GM18867 (cell line): ENCODE measurements around the gene ZNF410.

Experiments
- ATAC-seq: cut with Tn5 transposase; IDR thresholded peaks from one replicate; pipeline ENCODE4 v1.9.1; 2021; ENCODE audit warnings: mild to moderate bottlenecking, moderate library complexity; ENCODE audit not compliant: unreplicated experiment

The ZNF410 gene

GRCh38 chr14:73949752-73950734, 63.4 kb downstream of the ZNF410 start, which contains the start of the genes COQ6 and FAM161B:
Gene COQ6 (plus strand): TSS chr14:73950302. CDS start chr14:73950333, 31 bp downstream.
Gene FAM161B (minus strand): TSS chr14:73950094. CDS start chr14:73950026, 68 bp downstream.
- peak; percentile 88 for ATAC-seq

DNA sequence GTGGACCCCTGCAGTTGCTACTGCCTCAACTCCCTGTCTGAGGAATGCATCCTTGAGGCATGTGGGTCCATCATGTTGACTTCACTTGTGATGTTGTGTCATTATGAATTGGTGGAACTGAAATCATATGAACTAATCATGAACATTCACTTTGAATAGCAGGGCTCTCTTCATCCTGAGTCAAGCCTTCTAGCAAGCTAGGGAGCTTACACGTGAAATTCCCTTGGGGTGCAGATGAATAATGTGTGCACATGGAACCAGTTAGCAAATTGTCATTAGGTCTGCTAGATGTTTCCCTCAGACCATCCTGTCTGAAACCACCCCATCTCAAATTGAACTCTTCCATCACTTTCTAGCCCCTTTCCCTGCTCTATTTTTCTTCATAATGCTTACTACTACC, 67.1 kb downstream of the ZNF410 start:
- no peak for ATAC-seq

DNA sequence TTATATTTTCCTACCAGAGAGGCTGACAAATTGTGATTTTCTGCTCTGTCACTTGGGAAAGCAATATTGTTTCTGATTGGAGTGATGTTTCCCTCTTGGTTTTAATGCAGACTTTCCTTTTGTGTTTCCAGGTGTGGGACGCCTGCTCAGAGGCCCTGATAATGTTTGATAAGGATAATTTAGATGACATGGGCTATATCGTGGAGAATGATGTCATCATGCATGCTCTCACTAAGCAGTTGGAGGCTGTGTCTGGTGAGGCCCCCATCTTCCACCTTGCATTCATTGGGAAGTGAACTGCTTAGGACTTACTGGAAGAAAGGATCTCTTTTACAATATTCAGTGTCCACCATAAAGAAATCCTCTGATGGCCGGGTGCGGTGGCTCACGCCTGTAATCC, 69.0 kb downstream of the ZNF410 start:
- ATAC-seq = no peak

- no peak for ATAC-seq
Observed at GRCh38 chr14:73958591-73958990, 71.9 kb downstream of the ZNF410 start.

DNA sequence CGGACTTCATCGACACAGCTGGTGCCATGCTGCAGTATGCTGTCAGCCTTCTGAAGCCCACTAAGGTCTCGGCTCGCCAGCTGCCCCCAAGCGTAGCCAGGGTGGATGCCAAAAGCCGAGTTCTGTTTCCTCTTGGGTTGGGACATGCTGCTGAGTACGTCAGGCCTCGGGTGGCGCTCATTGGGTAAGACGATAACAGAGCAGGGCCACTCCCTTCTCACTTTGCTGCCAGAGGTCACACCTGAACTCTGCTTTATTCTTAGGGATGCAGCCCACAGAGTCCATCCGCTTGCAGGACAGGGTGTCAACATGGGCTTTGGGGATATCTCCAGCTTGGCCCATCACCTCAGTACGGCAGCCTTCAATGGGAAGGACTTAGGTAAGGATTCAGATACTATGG, 74.5 kb downstream of the ZNF410 start:
- no peak for ATAC-seq

DNA sequence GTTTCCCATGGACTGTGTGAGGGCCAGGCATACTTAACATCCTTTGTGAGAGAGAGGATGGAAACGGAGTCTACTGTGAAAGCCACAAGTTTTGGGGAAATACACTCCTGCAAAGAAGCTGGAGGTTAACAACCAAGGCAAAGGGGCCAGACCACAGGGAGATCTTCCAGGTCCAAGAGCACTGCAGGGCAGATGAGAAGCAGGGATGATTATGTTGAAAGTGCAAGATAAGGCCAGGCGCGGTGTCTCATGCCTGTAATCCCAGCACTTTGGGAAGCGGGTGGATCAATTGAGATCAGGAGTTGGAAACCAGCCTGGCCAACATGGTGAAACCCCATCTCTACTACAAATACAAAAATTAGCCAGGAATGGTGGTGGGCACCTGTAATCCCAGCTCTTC, 78.6 kb downstream of the ZNF410 start:
- no peak for ATAC-seq

GRCh38 chr14:73968885-73969284, 82.2 kb downstream of the ZNF410 start:
- no peak for ATAC-seq

- ATAC-seq = no peak
Observed at GRCh38 chr14:73973497-73973896, 86.8 kb downstream of the ZNF410 start.

GRCh38 chr14:73976125-73976524, 89.5 kb downstream of the ZNF410 start:
- ATAC-seq = no peak

DNA sequence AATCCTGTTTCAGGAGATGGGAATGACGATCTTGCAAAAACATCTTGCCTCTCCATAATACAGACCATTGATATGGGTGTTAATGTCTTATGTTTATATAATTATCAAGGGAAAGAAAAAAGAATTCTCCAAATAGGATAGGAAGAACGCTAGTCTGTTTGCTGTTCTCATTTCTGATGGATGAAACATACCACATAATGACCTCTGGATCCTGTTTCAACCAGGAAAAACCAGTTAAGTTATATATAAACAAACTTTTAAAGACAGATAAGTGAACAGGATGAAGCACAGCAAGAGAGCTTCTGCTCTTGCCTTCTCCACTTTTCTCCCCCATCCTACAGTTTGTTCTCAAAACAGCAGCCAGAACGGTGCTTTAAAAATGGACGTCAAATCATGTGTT, 91.2 kb downstream of the ZNF410 start:
- no peak for ATAC-seq
